SK-N-SH treated with all-trans-retinoic acid at 6 μM for 48 hours (cell line): ENCODE results near the gene ATP6V1F.

Experiments
- BACH2 ChIP-seq: fragments of 250-450 bp; sonication (Bioruptor Pico); IDR thresholded peaks from 2 replicates; pipeline ENCODE4 v1.9.0; 2021; ENCODE audit warnings: mild to moderate bottlenecking, borderline replicate concordance
- CREB5 ChIP-seq: fragments of 250-450 bp; sonication (Bioruptor Pico); IDR thresholded peaks from 2 replicates; pipeline ENCODE4 v1.5.1; 2020; ENCODE audit warnings: low read depth, mild to moderate bottlenecking, moderate library complexity
- ESRRG ChIP-seq: fragments of 250-450 bp; sonication (Bioruptor Pico); IDR thresholded peaks from 2 replicates; pipeline ENCODE4 v1.6.1; 2021; ENCODE audit warnings: mild to moderate bottlenecking
- PATZ1 ChIP-seq: fragments of 250-450 bp; sonication (Bioruptor Pico); IDR thresholded peaks from 2 replicates; pipeline ENCODE4 v1.8.0; 2020; ENCODE audit warnings: mild to moderate bottlenecking, moderate library complexity, borderline replicate concordance
- SNAI2 ChIP-seq: fragments of 250-450 bp; sonication (Bioruptor Pico); IDR thresholded peaks from 2 replicates; pipeline ENCODE4 v1.5.0; 2020; ENCODE audit warnings: mild to moderate bottlenecking, moderate library complexity
- ZC3H10 ChIP-seq: fragments of 250-450 bp; sonication (Bioruptor Pico); IDR thresholded peaks from 2 replicates; pipeline ENCODE4 v1.5.1; 2021; ENCODE audit warnings: mild to moderate bottlenecking, moderate library complexity
- ZFP30 ChIP-seq: fragments of 450-650 bp; formaldehyde crosslinking; IDR thresholded peaks from 2 replicates; pipeline ENCODE4 v1.5.0; 2022; ENCODE audit warnings: mild to moderate bottlenecking, moderate library complexity
- ZNF565 ChIP-seq: fragments of 450-650 bp; formaldehyde crosslinking; conservative IDR thresholded peaks from 2 replicates; pipeline ENCODE4 v1.5.0; 2020; ENCODE audit warnings: low read depth, mild to moderate bottlenecking, moderate library complexity
- ZNF8 ChIP-seq: fragments of 450-650 bp; formaldehyde crosslinking; IDR thresholded peaks from 2 replicates; pipeline ENCODE4 v1.5.0; 2020; ENCODE audit warnings: mild to moderate bottlenecking, moderate library complexity

GRCh38 chr7:128840326-128841170 is 22.1 kb upstream of the ATP6V1F start:
- TF ChIP-seq PATZ1 (CRISPR knock-in tag) (no peak), ZNF565 (CRISPR knock-in tag) (no peak), ESRRG (CRISPR knock-in tag) (no peak), BACH2 (CRISPR knock-in tag) (no peak), CREB5 (CRISPR knock-in tag) (no peak), SNAI2 (CRISPR knock-in tag) (no peak), ZC3H10 (CRISPR knock-in tag) (no peak), ZFP30 (no peak), ZNF8 (no peak)
